Inflammatory macrophage treated with lipopolysaccharide for 1 hour (primary cell): ENCODE data around the gene FFAR3.

Experiments used
- DNase-seq, 2 donors: peaks; one replicate each; pipeline ENCODE4 v3.0.0-alpha.2; 2020 to 2022

The FFAR3 gene

DNA sequence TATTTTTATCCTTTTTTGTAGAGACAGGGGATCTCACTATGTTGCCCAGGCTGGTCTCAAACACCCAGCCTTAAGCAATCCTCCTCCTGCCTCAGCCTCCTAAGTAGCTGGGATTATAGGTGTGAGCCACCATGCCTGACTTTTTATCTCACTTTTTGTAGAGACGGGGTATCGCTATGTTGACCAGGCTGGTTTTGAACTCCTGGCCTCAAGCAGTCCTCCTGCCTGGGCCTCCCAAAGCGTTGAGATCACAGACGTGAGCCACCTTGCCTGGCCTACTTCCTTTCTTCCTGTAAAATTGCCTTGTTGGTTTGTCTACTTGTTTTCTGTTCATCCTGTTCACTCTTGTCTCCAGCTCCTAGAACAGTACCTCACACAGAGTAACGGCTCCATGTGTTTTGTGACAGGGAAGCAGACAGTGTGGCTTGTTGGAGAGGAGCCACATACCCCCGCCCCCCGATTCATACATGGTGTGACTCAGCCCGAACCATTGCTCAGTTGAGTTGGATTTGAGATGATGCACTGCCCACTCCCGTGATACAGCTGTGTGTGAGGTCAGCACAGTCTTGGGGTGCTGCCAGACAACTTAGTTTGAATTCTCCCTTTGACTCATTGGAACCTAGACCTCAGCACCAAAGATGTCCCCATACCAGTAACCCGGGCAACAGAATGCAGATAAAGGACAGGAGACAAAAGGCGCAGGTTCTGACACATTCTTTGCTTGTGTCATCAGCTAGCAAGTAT, 46.8 kb downstream of the FFAR3 start:
- peak; percentile 56 to 77 for DNase-seq

DNA sequence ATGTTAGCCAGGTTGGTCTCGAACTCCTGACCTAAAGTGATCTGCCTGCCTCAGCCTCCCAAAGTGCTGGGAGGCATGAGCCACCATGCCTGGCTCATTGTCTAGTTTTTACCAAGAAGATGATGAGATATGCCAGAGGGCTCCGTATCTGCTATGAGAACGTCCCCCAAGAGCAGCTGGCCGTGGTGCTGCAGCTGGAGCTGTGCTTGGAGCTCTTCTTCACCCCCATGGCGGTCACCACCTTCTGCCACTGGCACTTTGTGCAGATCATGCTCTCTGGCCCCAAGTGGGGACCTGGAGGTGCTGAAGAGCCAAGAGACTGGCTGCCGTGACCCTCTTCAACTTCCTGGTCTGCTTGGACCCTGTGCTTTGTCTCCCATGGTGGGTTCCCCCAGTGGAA, 49.4 kb downstream of the FFAR3 start:
- DNase-seq, result no peak

- no peak for DNase-seq
Observed at GRCh38 chr19:35408284-35409171, 50.3 kb downstream of the FFAR3 start.

- DNase-seq, result no peak
Observed at GRCh38 chr19:35409191-35409590, 50.9 kb downstream of the FFAR3 start.
